Lower lobe of right lung (tissue), 2 donors: ENCODE results near the gene ZNF76. TPM values are rescaled to one million over a fixed set of nuclear protein-coding genes. Genes with fewer than 3 reads are reported as not detected.

ENCODE experiments used
- ATAC-seq, 2 donors: fragments of 200-7000 bp; cut with Tn5 transposase; one replicate each; pipeline ENCODE4 v1.9.1; 2020 to 2022; ENCODE audit warnings: mild to moderate bottlenecking in 2 of 2, moderate library complexity in 2 of 2
- DNase-seq: peaks from one replicate; pipeline ENCODE4 v3.0.0-alpha.2; 2020
- H3K27ac ChIP-seq: fragments of 200-600 bp; one replicate; pipeline ENCODE4 v1.8.0; 2022
- H3K27me3 ChIP-seq: fragments of 200-600 bp; one replicate; pipeline ENCODE4 v1.8.0; 2022; ENCODE audit warnings: low read depth
- H3K36me3 ChIP-seq: fragments of 200-600 bp; one replicate; pipeline ENCODE4 v1.8.0; 2022; ENCODE audit warnings: mild to moderate bottlenecking
- H3K4me1 ChIP-seq: fragments of 200-600 bp; one replicate; pipeline ENCODE4 v1.8.0; 2022
- H3K4me3 ChIP-seq: fragments of 200-600 bp; one replicate; pipeline ENCODE4 v1.8.0; 2022; ENCODE audit warnings: mild to moderate bottlenecking
- H3K9me3 ChIP-seq: fragments of 200-600 bp; one replicate; pipeline ENCODE4 v1.8.0; 2022
- intact Hi-C: fragments of 100-400 bp; cut with DNase I; formaldehyde crosslinking; loops from one replicate; pipeline ENCODE4 v1.11.0; 2022
- total RNA-seq: library from RNA; stranded (reverse); fragmentation: NEBNext Ultra II Directional; extraction: Animal tissue kit (Norgen Biotek cat#: 25700); gene quantifications from one replicate; pipeline ENCODE4 v1.2.1, GENCODE V29; 2021
- TF ChIP-seq, protein P1 (sequence below): fragments of 200-600 bp; IDR thresholded peaks from one replicate; pipeline ENCODE4 v1.8.0; 2022; ENCODE audit warnings: antibody characterized with exemption, mild to moderate bottlenecking
- donor health status: DM: no; HTN: yes; CAD: no; lungs with severe emphysema.

The ZNF76 gene
- total RNA-seq, 1 donor from 2014 or later, result 39.4 TPM

GRCh38 chr6:35341557-35341956 lies 82.0 kb downstream of the ZNF76 start:
- no peak overlapping the region for H3K27ac ChIP-seq
- no peak for ATAC-seq
- intact Hi-C loops, result loop anchor here (10.0 kb wide), 1 partner anchor 103 kb away; no protein-coding TSS in a partner anchor

GRCh38 chr6:35342258-35343091 lies 82.9 kb downstream of the ZNF76 start, which contains the start of gene PPARD:
PPARD (plus strand) TSS chr6:35342558; CDS start chr6:35411088, 68,530 bp downstream.
- Histone ChIP-seq H3K4me3 (peak within 1 kb of the TSS; percentile 90), H3K4me1 (peaks cover 26% of the 10 kb centered on the region), H3K27me3 (no peaks in the 10 kb centered on the region), H3K9me3 (no peaks in the 10 kb centered on the region), H3K27ac (peak within 1 kb of the TSS; percentile 90), H3K36me3 (peaks cover 22% of the 10 kb centered on the region)
- DNase-seq (peak; percentile 99), ATAC-seq (peak; percentile 99 to 100)
- TF ChIP-seq, protein P1, sequence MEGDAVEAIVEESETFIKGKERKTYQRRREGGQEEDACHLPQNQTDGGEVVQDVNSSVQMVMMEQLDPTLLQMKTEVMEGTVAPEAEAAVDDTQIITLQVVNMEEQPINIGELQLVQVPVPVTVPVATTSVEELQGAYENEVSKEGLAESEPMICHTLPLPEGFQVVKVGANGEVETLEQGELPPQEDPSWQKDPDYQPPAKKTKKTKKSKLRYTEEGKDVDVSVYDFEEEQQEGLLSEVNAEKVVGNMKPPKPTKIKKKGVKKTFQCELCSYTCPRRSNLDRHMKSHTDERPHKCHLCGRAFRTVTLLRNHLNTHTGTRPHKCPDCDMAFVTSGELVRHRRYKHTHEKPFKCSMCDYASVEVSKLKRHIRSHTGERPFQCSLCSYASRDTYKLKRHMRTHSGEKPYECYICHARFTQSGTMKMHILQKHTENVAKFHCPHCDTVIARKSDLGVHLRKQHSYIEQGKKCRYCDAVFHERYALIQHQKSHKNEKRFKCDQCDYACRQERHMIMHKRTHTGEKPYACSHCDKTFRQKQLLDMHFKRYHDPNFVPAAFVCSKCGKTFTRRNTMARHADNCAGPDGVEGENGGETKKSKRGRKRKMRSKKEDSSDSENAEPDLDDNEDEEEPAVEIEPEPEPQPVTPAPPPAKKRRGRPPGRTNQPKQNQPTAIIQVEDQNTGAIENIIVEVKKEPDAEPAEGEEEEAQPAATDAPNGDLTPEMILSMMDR, result peak; percentile 97
- intact Hi-C loops, result loop anchor here (10.0 kb wide), 1 partner anchor 102 kb away; no protein-coding TSS in a partner anchor

More at GRCh38 chr6:35341557-35341956, 82.0 kb downstream of the ZNF76 start:
- Histone ChIP-seq H3K4me1 (peaks cover 26% of the 10 kb centered on the region), H3K4me3 (no peak overlapping the region), H3K27me3 (no peaks in the 10 kb centered on the region), H3K9me3 (no peaks in the 10 kb centered on the region), H3K36me3 (peaks cover 13% of the 10 kb centered on the region)
- TF ChIP-seq, protein P1, result no peak
- DNase-seq, result no peak

GRCh38 chr6:35343092-35343834 lies 83.7 kb downstream of the ZNF76 start:
- ATAC-seq, result peak; percentile 15 to 45
- DNase-seq, result peak; percentile 73
- peak overlapping the region; percentile 90 for H3K27ac ChIP-seq

GRCh38 chr6:35343835-35344550 lies 84.5 kb downstream of the ZNF76 start:
- Histone ChIP-seq H3K36me3 (peaks cover 36% of the 10 kb centered on the region), H3K27me3 (no peaks in the 10 kb centered on the region), H3K4me1 (peaks cover 26% of the 10 kb centered on the region), H3K4me3 (peak overlapping the region; percentile 90), H3K27ac (peak overlapping the region; percentile 90), H3K9me3 (no peaks in the 10 kb centered on the region)
- TF ChIP-seq, protein P1, result no peak
- ATAC-seq (no peak), DNase-seq (no peak)
- intact Hi-C loops, result loop anchor here (10.0 kb wide), 1 partner anchor 101 kb away; no protein-coding TSS in a partner anchor

More at GRCh38 chr6:35343092-35343834, 83.7 kb downstream of the ZNF76 start:
- intact Hi-C loops, result loop anchor here (10.0 kb wide), 1 partner anchor 102 kb away; no protein-coding TSS in a partner anchor
- TF ChIP-seq, protein P1, result no peak
- Histone ChIP-seq H3K4me3 (peak overlapping the region; percentile 90), H3K4me1 (peaks cover 26% of the 10 kb centered on the region), H3K9me3 (no peaks in the 10 kb centered on the region), H3K27me3 (no peaks in the 10 kb centered on the region), H3K36me3 (peaks cover 29% of the 10 kb centered on the region)

Other genes with a start within 250 kb of the ZNF76 start
- gene TCP11, start 118.4 kb upstream of the ZNF76 start, total RNA-seq, result not detected
- gene SCUBE3, start 45.8 kb upstream of the ZNF76 start, total RNA-seq, result 0.56 TPM
- 21.5 TPM for gene DEF6, start 38.1 kb downstream of the ZNF76 start, total RNA-seq
- 30.2 TPM for gene PPARD, start 82.8 kb downstream of the ZNF76 start, total RNA-seq
- gene FANCE, start 192.6 kb downstream of the ZNF76 start, total RNA-seq, result 9.0 TPM
- gene RPL10A, start 208.7 kb downstream of the ZNF76 start, total RNA-seq, result 1,025 TPM
- gene TEAD3, start 237.3 kb downstream of the ZNF76 start, total RNA-seq, result 17.0 TPM